HCT116 (cell line): ENCODE data around the gene HSP90AB1. TPM values are rescaled to one million over a fixed set of nuclear protein-coding genes. Genes with fewer than 3 reads are reported as not detected.

Experiments used
- ATAC-seq: fragments of 200-7000 bp; cut with Tn5 transposase; 2 replicates; pipeline ENCODE4 v1.9.1; 2020; ENCODE audit warnings: mild to moderate bottlenecking, moderate library complexity
- BruUV-seq: library from RNA; stranded (reverse); fragments of 400-500 nt; replicated peaks from 2 replicates; lab custom pipeline; 2021; lab: Mats Ljungman, UMichigan
- CTCF ChIA-PET: fragments of 300-600 bp; sonication (Branson Sonifier 250); formaldehyde crosslinking; loops from one replicate; lab custom pipeline; 2021; ENCODE audit warnings: antibody characterized with exemption; lab: Charles Lee
- POLR2A ChIA-PET: fragments of 300-600, 350-600 bp; sonication (Branson Sonifier 250); formaldehyde crosslinking; loops from one replicate; lab custom pipeline; 2021; ENCODE audit warnings: antibody characterized with exemption; lab: Charles Lee
- RAD21 ChIA-PET, 2 experiments: fragments of 300-600 bp; sonication (Branson Sonifier 250); formaldehyde crosslinking; loops; one replicate each; lab custom pipeline; 2023; ENCODE audit warnings: low total read pairs in 2 of 2; ENCODE audit not compliant: uncharacterized antibody in 2 of 2, unreplicated experiment in 2 of 2, low non-redundant PET in 1 of 2; lab: Charles Lee
- DNase-seq: peaks from one replicate; pipeline ENCODE4 v3.0.0-alpha.2; 2010; ENCODE audit warnings: low read depth, low spot score
- H2AFZ ChIP-seq: fragments of 200-600 bp; shearing (Covaris generic), sonication (generic); 2 replicates; pipeline ENCODE4 v1.6.1; 2017; ENCODE audit warnings: low read depth, mixed run types, mixed read lengths, antibody characterized with exemption, low read length; ENCODE audit not compliant: poor library complexity, severe bottlenecking
- H3K27ac ChIP-seq: 2 replicates; pipeline ENCODE4 v1.5.1; 2012; ENCODE audit warnings: low read depth, low read length
- H3K27me3 ChIP-seq: fragments of 200-600 bp; sonication (generic); 2 replicates; pipeline ENCODE4 v1.6.1; 2016; ENCODE audit warnings: mixed run types, low read length, mixed read lengths; ENCODE audit not compliant: insufficient read depth
- H3K36me3 ChIP-seq, 2 experiments: fragments of 200-500 bp in 1 of 2; fragments of 200-600 bp in 1 of 2; sonication (Bioruptor generic) in 1 of 2; sonication (generic) in 1 of 2; 2 replicates each; pipeline versions ENCODE4 v1.5.1 to v1.6.1; 2014 to 2016; ENCODE audit warnings: low read length in 2 of 2, inconsistent platforms in 1 of 2, mixed read lengths in 1 of 2, mixed run types in 1 of 2; ENCODE audit not compliant: insufficient read depth in 2 of 2, control insufficient read depth in 1 of 2
- H3K4me1 ChIP-seq, 2 experiments: fragments of 200-600 bp in 1 of 2; sonication (generic) in 1 of 2; 2 replicates each; pipeline versions ENCODE4 v1.5.1 to v1.6.1; 2012 to 2017; ENCODE audit warnings: low read length in 2 of 2, inconsistent platforms in 1 of 2, mild to moderate bottlenecking in 1 of 2, mixed read lengths in 1 of 2, mixed run types in 1 of 2, moderate library complexity in 1 of 2; ENCODE audit not compliant: insufficient read depth in 2 of 2, control insufficient read depth in 1 of 2
- H3K4me2 ChIP-seq: fragments of 200-600 bp; sonication (generic); 2 replicates; pipeline ENCODE4 v1.6.1; 2017; ENCODE audit warnings: mixed run types, low read length, mixed read lengths
- H3K4me3 ChIP-seq, 2 experiments: fragments of 200-600 bp in 1 of 2; sonication (generic) in 1 of 2; replicated peaks in 1 of 2; 2 replicates each; pipeline ENCODE4 v1.5.1; 2011 to 2016; ENCODE audit warnings: low read length in 2 of 2, control low read depth in 1 of 2, low read depth in 1 of 2, mild to moderate bottlenecking in 1 of 2, mixed read lengths in 1 of 2, mixed run types in 1 of 2
- H3K79me2 ChIP-seq: fragments of 200-600 bp; sonication (generic); 2 replicates; pipeline ENCODE4 v1.6.1; 2017; ENCODE audit warnings: mild to moderate bottlenecking, mixed run types, low read length, moderate library complexity, mixed read lengths; ENCODE audit not compliant: insufficient read depth
- H3K9ac ChIP-seq: fragments of 200-600 bp; sonication (generic); 2 replicates; pipeline ENCODE4 v1.6.1; 2016; ENCODE audit warnings: low read length, mixed read lengths
- H3K9me2 ChIP-seq: fragments of 200-600 bp; sonication (generic), shearing (Covaris generic); 2 replicates; pipeline ENCODE4 v1.6.1; 2017; ENCODE audit warnings: mixed run types, mild to moderate bottlenecking, moderate library complexity; ENCODE audit not compliant: insufficient read depth
- H3K9me3 ChIP-seq, 2 experiments: fragments of 200-500 bp in 1 of 2; fragments of 200-600 bp in 1 of 2; sonication (Bioruptor generic) in 1 of 2; sonication (generic) in 1 of 2; 2 replicates each; pipeline ENCODE4 v1.6.1; 2014 to 2017; ENCODE audit warnings: low read length in 2 of 2, mixed read lengths in 2 of 2, inconsistent platforms in 1 of 2, low read depth in 1 of 2, mild to moderate bottlenecking in 1 of 2, mixed run types in 1 of 2, moderate library complexity in 1 of 2; ENCODE audit not compliant: control insufficient read depth in 1 of 2, insufficient read depth in 1 of 2
- H4K20me1 ChIP-seq: fragments of 200-600 bp; sonication (generic), shearing (Covaris generic); 2 replicates; pipeline ENCODE4 v1.6.1; 2017; ENCODE audit warnings: mixed run types, mild to moderate bottlenecking, moderate library complexity; ENCODE audit not compliant: insufficient read depth
- CEBPB ChIP-seq: IDR thresholded peaks from 2 replicates; pipeline ENCODE4 v1.6.1; 2012; ENCODE audit warnings: low read depth
- EGR1 ChIP-seq: IDR thresholded peaks from 2 replicates; pipeline ENCODE4 v1.6.1; 2012; ENCODE audit warnings: low read depth
- EZH2phosphoT487 ChIP-seq: fragments of 200-600 bp; IDR thresholded peaks from 2 replicates; pipeline ENCODE4 v1.6.1; 2018; ENCODE audit warnings: antibody characterized with exemption, borderline replicate concordance
- FOSL1 ChIP-seq: IDR thresholded peaks from 2 replicates; pipeline ENCODE4 v1.6.1; 2012; ENCODE audit warnings: low read depth
- SIN3A ChIP-seq: IDR thresholded peaks from 2 replicates; pipeline ENCODE4 v1.6.1; 2012; ENCODE audit warnings: low read depth
- SRF ChIP-seq: IDR thresholded peaks from 2 replicates; pipeline ENCODE4 v1.6.1; 2012; ENCODE audit warnings: low read depth
- TCF7L2 ChIP-seq: IDR thresholded peaks from 2 replicates; pipeline ENCODE4 v1.7.0; 2011; ENCODE audit warnings: borderline replicate concordance, inconsistent platforms; ENCODE audit not compliant: insufficient read depth, insufficient read length; ENCODE audit errors: extremely low read depth
- ZFX ChIP-seq: fragments of 450-650 bp; IDR thresholded peaks from 2 replicates; pipeline ENCODE4 v1.6.1; 2017
- intact Hi-C: fragments of 100-400 bp; cut with micrococcal nuclease; formaldehyde crosslinking; loops from 2 replicates; pipeline ENCODE4 v1.10.0; 2022
- total RNA-seq: library from RNA; stranded (reverse); gene quantifications from one replicate; pipeline ENCODE4 v1.2.1, GENCODE V29; 2021; ENCODE audit not compliant: unreplicated experiment
- TF ChIP-seq, protein P1 (sequence below): IDR thresholded peaks from 2 replicates; pipeline ENCODE4 v1.6.1; 2012
- TF ChIP-seq, protein P2 (sequence below): IDR thresholded peaks from 2 replicates; pipeline ENCODE4 v1.6.1; 2011; ENCODE audit warnings: mild to moderate bottlenecking, low read length, moderate library complexity; ENCODE audit not compliant: insufficient replicate concordance; ENCODE audit errors: extremely low read depth
- TF ChIP-seq, protein P3 (sequence below): IDR thresholded peaks from 2 replicates; pipeline ENCODE4 v1.6.1; 2012
- TF ChIP-seq, protein P4 (sequence below): IDR thresholded peaks from 2 replicates; pipeline ENCODE4 v1.6.1; 2012; ENCODE audit warnings: low read depth

HSP90AB1 gene
- total RNA-seq, 1 experiment from 2014 or later: 2,554 TPM

DNA sequence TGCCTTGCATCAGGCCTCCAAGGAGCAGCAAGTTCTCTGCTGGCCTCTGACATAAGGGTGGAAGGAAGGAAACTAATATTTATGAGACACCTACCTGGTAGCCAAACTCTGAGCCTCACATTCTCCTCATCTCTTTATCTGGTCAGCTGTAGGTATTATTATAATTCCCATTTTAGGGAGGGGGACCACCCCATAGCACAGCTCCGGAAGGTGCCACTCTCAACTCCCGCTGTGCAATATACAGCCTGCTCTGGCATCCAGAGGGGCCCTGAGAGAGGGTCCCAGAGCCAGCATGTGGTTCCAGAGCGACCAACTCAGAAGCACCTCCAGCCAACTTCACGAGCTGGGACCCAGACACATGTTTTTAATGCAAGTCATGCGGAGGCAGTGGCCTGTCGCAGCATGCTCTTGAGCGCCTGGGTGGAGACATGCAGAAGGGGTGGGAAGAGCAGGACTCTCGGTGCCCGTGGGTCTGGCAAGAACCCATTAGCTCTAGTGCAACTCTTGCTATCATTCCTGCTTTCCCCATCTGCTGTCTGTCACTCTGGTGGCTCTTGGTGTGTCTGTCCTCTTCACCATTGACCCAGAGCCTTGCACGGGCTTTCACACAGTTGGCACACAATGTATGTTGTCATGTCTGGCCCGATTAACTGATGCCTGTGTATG, 45.1 kb upstream of the HSP90AB1 start:
- no peak overlapping the region for H3K9ac ChIP-seq
- ChIA-PET POLR2A (interaction anchor here (1.3 kb wide), 1 partner anchor 45 kb away, joined by 3 read pairs; the partner anchor contains the start of gene HSP90AB1), RAD21 (no interaction called here), CTCF (interaction anchor here (2.0 kb wide), 1 partner anchor 20 kb away, joined by 5 read pairs; no protein-coding TSS in a partner anchor)
- H3K27me3 ChIP-seq: no peaks in the 10 kb centered on the region
- BruUV-seq: no TSS peak
- H3K36me3 ChIP-seq: no peaks in the 10 kb centered on the region
- no peaks in the 10 kb centered on the region for H3K9me3 ChIP-seq
- ATAC-seq: no peak
- no peaks in the 10 kb centered on the region for H4K20me1 ChIP-seq
- H3K9me2 ChIP-seq: no peaks in the 10 kb centered on the region
- DNase-seq: no peak
- no peak overlapping the region for H3K4me2 ChIP-seq
- no peak overlapping the region for H3K4me3 ChIP-seq
- TF ChIP-seq ZFX: no peak
- TF ChIP-seq EZH2phosphoT487: no peak
- no peak for TF ChIP-seq CEBPB
- TF ChIP-seq, protein P1, sequence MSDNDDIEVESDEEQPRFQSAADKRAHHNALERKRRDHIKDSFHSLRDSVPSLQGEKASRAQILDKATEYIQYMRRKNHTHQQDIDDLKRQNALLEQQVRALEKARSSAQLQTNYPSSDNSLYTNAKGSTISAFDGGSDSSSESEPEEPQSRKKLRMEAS: no peak
- TF ChIP-seq, protein P2, sequence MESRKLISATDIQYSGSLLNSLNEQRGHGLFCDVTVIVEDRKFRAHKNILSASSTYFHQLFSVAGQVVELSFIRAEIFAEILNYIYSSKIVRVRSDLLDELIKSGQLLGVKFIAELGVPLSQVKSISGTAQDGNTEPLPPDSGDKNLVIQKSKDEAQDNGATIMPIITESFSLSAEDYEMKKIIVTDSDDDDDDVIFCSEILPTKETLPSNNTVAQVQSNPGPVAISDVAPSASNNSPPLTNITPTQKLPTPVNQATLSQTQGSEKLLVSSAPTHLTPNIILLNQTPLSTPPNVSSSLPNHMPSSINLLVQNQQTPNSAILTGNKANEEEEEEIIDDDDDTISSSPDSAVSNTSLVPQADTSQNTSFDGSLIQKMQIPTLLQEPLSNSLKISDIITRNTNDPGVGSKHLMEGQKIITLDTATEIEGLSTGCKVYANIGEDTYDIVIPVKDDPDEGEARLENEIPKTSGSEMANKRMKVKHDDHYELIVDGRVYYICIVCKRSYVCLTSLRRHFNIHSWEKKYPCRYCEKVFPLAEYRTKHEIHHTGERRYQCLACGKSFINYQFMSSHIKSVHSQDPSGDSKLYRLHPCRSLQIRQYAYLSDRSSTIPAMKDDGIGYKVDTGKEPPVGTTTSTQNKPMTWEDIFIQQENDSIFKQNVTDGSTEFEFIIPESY: no peak
- TF ChIP-seq, protein P3, sequence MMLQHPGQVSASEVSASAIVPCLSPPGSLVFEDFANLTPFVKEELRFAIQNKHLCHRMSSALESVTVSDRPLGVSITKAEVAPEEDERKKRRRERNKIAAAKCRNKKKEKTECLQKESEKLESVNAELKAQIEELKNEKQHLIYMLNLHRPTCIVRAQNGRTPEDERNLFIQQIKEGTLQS: no peak
- no peak for TF ChIP-seq SIN3A
- TF ChIP-seq FOSL1: no peak
- TF ChIP-seq SRF: no peak
- TF ChIP-seq TCF7L2: no peak
- TF ChIP-seq, protein P4, sequence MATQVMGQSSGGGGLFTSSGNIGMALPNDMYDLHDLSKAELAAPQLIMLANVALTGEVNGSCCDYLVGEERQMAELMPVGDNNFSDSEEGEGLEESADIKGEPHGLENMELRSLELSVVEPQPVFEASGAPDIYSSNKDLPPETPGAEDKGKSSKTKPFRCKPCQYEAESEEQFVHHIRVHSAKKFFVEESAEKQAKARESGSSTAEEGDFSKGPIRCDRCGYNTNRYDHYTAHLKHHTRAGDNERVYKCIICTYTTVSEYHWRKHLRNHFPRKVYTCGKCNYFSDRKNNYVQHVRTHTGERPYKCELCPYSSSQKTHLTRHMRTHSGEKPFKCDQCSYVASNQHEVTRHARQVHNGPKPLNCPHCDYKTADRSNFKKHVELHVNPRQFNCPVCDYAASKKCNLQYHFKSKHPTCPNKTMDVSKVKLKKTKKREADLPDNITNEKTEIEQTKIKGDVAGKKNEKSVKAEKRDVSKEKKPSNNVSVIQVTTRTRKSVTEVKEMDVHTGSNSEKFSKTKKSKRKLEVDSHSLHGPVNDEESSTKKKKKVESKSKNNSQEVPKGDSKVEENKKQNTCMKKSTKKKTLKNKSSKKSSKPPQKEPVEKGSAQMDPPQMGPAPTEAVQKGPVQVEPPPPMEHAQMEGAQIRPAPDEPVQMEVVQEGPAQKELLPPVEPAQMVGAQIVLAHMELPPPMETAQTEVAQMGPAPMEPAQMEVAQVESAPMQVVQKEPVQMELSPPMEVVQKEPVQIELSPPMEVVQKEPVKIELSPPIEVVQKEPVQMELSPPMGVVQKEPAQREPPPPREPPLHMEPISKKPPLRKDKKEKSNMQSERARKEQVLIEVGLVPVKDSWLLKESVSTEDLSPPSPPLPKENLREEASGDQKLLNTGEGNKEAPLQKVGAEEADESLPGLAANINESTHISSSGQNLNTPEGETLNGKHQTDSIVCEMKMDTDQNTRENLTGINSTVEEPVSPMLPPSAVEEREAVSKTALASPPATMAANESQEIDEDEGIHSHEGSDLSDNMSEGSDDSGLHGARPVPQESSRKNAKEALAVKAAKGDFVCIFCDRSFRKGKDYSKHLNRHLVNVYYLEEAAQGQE: no peak
- no peak for TF ChIP-seq EGR1
- intact Hi-C loops: no loop called here
- no peak overlapping the region for H2AFZ ChIP-seq
- H3K79me2 ChIP-seq: no peaks in the 10 kb centered on the region
- no peak overlapping the region for H3K27ac ChIP-seq
- H3K4me1 ChIP-seq: peaks cover 0 to 10% of the 10 kb centered on the region in 2 experiments; a peak in 2 of 4 replicates
